Measurements from ENCODE around the gene GUCY2D.
"Not testable (repeated sequence)": the region's sequence is repeated elsewhere in the genome, so short reads cannot be mapped to it uniquely, and the experiment has no call there.

Gene GUCY2D

DNA sequence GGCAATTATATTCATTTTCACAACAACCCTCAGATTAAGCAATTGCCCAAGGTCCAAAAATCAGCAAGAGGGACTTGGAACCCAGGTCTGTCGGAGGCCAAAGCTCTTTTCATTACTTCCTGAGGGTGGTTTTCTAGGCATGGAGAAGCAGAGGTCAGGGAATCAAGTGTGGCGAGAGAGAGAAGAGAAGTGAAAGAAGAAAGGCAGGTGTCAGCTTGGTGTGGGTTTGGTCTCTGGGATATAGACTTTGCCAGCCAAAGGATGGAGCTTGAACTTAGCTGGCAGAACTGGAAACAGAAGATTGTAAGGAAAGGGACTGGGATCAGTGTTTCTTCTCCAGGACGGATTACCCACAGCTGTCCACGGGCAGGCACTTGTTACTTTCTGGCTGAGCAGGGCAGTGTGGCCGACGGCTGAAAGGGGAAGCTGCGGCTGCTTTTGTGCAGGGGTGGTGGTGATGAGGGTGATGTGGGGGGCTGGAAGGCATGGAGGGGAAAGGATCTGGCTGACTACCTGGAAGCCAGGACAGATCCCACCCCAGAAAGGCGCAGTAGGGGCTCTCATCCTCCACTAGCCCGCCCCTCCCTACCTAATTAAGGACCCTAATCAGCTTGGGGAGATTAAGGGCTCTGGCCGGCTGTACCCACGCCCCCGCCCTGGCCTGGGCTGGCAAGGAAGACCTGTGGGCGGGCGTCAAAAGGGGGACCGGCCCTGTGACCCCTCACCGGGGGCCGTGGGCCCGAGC is at the start of gene GUCY2D:
Gene GUCY2D, plus strand, starts transcription at position 640 of the 745 bp plus-strand sequence. CDS start 433 bp downstream, outside the sequence.
- no peak for DNase-seq

- not testable (repeated sequence) for DNase-seq
Observed at GRCh38 chr17:7953266-7953665, 49.1 kb upstream of the GUCY2D start.

GRCh38 chr17:7955414-7956227 is 46.8 kb upstream of the GUCY2D start:
- DNase-seq: no peak

- DNase-seq: no peak
Observed at GRCh38 chr17:7956228-7956965, 46.0 kb upstream of the GUCY2D start.

GRCh38 chr17:7959503-7960253 is 42.7 kb upstream of the GUCY2D start:
- DNase-seq: no peak

- no peak for DNase-seq
Observed at GRCh38 chr17:7961421-7961820, 41.0 kb upstream of the GUCY2D start.

DNA sequence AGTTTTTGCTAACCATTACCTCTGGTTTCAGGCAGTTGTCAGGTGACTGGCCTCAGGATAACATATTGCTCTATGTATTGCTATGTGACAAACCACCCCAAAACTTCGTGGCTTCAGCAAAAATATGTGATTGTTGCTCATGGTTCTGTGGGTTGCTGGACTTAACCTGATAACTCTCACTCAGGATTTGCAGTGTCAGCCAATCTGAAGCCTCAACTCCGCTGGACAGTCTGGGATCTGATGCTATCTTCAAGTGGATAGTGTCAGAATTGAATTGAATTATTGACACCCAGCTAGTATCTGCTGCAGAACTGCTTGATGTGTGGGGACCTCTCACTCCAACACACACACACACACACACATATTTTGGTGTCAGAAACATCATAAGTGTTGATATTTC is 34.7 kb upstream of the GUCY2D start:
- DNase-seq: no peak

GRCh38 chr17:7969433-7969832 is 33.0 kb upstream of the GUCY2D start:
- DNase-seq: no peak

DNA sequence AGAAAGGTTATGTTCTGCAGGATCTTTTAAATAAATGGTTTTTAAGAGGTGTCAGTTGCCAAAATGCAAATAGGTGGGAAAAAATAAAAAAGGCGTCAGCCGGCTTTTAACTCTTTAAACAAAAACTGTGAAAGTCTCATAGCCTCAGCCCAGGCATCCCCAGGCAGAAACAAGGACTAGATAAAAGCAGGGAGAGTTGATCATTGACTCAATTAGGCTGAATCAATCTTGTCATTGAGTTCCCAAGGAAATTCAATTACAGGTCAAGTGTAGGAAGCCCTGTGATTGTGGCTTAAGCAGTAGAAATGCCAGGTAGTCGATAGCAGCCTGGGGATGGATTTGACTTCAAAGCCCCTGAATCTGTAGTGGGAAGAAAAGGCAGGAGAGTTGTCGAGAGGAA is 30.8 kb upstream of the GUCY2D start:
- DNase-seq: no peak

GRCh38 chr17:7972131-7972785 is 30.2 kb upstream of the GUCY2D start:
- no peak for DNase-seq

GRCh38 chr17:7974638-7975131 is 27.7 kb upstream of the GUCY2D start:
- DNase-seq: no peak

DNA sequence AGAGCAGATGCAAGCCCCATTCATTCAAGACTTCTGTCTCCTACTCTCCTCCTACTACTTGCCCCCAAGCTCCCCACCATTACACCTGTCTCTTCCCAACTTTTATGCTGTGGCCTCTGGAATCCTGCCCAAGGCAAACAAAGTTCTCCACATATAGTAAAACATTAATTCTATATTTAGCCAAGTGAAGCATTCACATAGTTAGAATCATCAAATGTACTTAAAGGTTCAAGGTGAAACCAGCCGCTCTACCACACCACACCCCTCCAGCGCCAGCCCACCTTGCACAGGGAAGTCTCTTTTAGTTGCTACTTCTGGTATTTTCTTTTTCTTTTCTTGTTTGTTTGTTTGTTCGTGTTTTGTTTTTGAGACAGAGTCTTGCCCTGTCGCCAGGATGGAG is 25.4 kb upstream of the GUCY2D start:
- DNase-seq: no peak

GRCh38 chr17:7977805-7978204 is 24.6 kb upstream of the GUCY2D start:
- no peak for DNase-seq

- DNase-seq: peak; percentile 26
Observed at GRCh38 chr17:7982173-7982572, 20.2 kb upstream of the GUCY2D start.

DNA sequence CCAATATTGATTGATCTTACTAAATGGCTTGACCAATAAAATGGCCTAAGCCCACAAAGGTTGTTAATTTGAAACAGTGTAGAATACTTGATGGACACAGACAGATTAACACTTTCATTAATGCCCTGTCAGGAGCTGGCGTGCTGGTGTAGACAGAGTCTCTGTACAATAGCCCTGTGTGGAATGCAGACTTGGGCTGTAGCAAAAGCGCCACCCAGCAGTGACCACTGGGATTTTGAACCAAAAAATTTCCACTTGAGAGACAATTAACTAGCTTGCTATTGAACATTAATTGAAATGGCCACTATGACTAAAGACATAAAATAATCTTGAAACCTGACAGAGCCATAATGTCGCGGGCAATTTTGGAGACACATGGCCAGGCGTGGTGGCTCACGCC is 19.7 kb upstream of the GUCY2D start:
- DNase-seq: no peak

- no peak for DNase-seq
Observed at GRCh38 chr17:7984904-7985303, 17.5 kb upstream of the GUCY2D start.

GRCh38 chr17:7987112-7987893 is 15.1 kb upstream of the GUCY2D start:
- no peak for DNase-seq

DNA sequence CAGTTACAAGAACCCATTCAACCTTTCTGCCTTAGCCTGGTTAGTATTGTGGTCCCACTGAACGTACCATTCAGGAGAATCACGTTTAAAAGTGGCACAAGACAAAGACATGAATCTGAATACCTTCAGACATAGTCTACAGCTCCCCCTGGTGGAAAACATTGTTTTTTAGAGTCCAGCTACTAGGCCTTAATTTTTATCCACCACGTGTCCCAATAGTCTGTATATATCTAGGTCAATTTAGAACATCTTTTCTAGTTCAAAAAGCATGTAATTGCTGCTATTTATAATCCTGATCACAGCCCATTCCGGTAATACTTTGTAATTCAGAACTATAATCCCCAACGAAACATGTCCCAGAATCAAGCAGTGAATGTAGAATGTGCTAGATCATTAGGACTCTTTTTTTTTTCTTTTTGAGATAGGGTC is 13.7 kb upstream of the GUCY2D start:
- peak; percentile 52 for DNase-seq

DNA sequence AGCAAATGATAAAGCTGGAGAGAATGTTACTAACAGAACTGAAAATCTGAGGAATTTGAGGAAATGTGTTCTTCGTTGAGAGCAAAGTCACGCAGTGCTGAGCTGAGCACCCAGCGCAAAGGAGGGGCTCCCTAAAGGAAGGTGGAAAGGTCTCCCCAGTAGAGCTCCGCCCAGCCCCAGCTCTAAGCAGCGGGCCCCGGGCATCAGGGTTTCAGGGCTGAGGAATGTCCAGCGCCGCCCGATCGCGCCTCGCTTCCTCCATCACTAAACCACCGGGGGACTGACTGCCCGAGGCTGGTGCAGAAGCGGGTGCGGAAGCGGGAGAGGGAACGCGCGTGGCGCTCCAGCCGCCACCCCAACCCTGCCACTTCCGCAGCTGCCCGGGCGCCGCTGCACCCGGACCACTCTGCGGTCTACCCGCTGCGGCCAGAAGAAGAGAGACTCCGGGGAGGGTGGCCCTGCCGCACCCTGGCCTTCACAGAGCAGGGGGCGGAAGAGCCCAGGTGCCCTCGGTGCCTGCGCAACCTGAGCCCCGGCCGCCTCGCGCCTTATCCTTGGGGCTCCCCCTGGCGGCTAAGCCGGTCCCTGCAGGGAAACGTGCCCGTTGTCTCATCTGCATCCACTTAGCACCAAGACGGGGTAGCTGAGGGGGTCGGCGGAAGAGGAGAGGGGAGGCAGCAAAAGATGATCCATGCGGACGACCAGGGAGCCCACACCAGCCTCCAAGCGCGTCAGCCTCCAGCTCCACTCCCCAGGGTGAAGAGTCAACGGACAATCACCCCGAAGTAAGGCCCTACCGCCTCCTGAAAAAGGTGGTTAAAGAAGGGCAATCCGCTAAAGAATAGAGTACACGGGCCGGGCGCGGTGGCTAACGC is 12.4 kb upstream of the GUCY2D start:
- peak; percentile 77 for DNase-seq

GRCh38 chr17:7992516-7992915 is 9.9 kb upstream of the GUCY2D start:
- no peak for DNase-seq

All from T1000 (cell line).